ENCODE measurements around the gene SLIT3.

The SLIT3 gene

GRCh38 chr5:168979135-168979534, 321.8 kb downstream of the SLIT3 start:
- no peak for DNase-seq

- no peak for DNase-seq
Observed at GRCh38 chr5:168978500-168978899, 322.4 kb downstream of the SLIT3 start.

GRCh38 chr5:168978015-168978414, 322.9 kb downstream of the SLIT3 start:
- no peak for DNase-seq

- no peak for DNase-seq
Observed at GRCh38 chr5:168976311-168976970, 324.5 kb downstream of the SLIT3 start.

GRCh38 chr5:168975331-168975730, 325.6 kb downstream of the SLIT3 start:
- no peak for DNase-seq

- no peak for DNase-seq
Observed at GRCh38 chr5:168974082-168974481, 326.9 kb downstream of the SLIT3 start.

- DNase-seq, result no peak
Observed at GRCh38 chr5:168972731-168973130, 328.2 kb downstream of the SLIT3 start.

GRCh38 chr5:168971100-168971499, 329.8 kb downstream of the SLIT3 start:
- no peak for DNase-seq

GRCh38 chr5:168969326-168969886, 331.5 kb downstream of the SLIT3 start:
- no peak for DNase-seq

- no peak for DNase-seq
Observed at GRCh38 chr5:168967882-168968620, 332.9 kb downstream of the SLIT3 start.

- DNase-seq, result no peak
Observed at GRCh38 chr5:168965638-168966037, 335.3 kb downstream of the SLIT3 start.

- DNase-seq, result no peak
Observed at GRCh38 chr5:168964182-168964581, 336.8 kb downstream of the SLIT3 start.

GRCh38 chr5:168962306-168962705, 338.6 kb downstream of the SLIT3 start:
- no peak for DNase-seq

GRCh38 chr5:168961681-168962080, 339.3 kb downstream of the SLIT3 start:
- no peak for DNase-seq

GRCh38 chr5:168960497-168960896, 340.4 kb downstream of the SLIT3 start:
- no peak for DNase-seq

- DNase-seq, result no peak
Observed at GRCh38 chr5:168953351-168953750, 347.6 kb downstream of the SLIT3 start.

- DNase-seq, result no peak
Observed at GRCh38 chr5:168952196-168952595, 348.7 kb downstream of the SLIT3 start.

GRCh38 chr5:168951769-168952168, 349.2 kb downstream of the SLIT3 start:
- DNase-seq, result no peak

- DNase-seq, result no peak
Observed at GRCh38 chr5:168951356-168951755, 349.6 kb downstream of the SLIT3 start.

- no peak for DNase-seq
Observed at GRCh38 chr5:168950241-168950951, 350.5 kb downstream of the SLIT3 start.

- no peak for DNase-seq
Observed at GRCh38 chr5:168948746-168949145, 352.2 kb downstream of the SLIT3 start.

GRCh38 chr5:168947212-168947868, 353.6 kb downstream of the SLIT3 start:
- DNase-seq, result no peak

GRCh38 chr5:168946363-168946762, 354.6 kb downstream of the SLIT3 start:
- no peak for DNase-seq

Measured in NCI-H774 (cell line).